HepG2 (cell line): ENCODE data around the gene FITM1. TPM values are rescaled to one million over a fixed set of nuclear protein-coding genes. Genes with fewer than 3 reads are reported as not detected.

Experiments
- ARHGAP35 ChIP-seq: sonication (generic); formaldehyde crosslinking; IDR thresholded peaks from 2 replicates; pipeline ENCODE4 v1.9.0; 2022; ENCODE audit warnings: mild to moderate bottlenecking, inconsistent platforms, moderate library complexity, missing genetic modification reagents, borderline replicate concordance
- CERS6 ChIP-seq: sonication (generic); formaldehyde crosslinking; IDR thresholded peaks from 2 replicates; pipeline ENCODE4 v1.5.0; 2020; ENCODE audit warnings: missing genetic modification reagents
- CHD2 ChIP-seq: IDR thresholded peaks from 2 replicates; pipeline ENCODE4 v1.6.1; 2011; ENCODE audit warnings: low read depth, low read length, improper control_type of control experiment
- DR1 ChIP-seq: sonication (generic); formaldehyde crosslinking; IDR thresholded peaks from 2 replicates; pipeline ENCODE4 v1.8.0; 2021; ENCODE audit warnings: mild to moderate bottlenecking, missing genetic modification reagents, inconsistent platforms
- GLMP ChIP-seq: sonication (generic); formaldehyde crosslinking; IDR thresholded peaks from 2 replicates; pipeline ENCODE4 v1.9.0; 2021; ENCODE audit warnings: missing genetic modification reagents, mild to moderate bottlenecking, borderline replicate concordance
- HBP1 ChIP-seq: IDR thresholded peaks from 2 replicates; pipeline ENCODE4 v1.6.1; 2016; ENCODE audit warnings: low read depth, control low read depth
- HMGA1 ChIP-seq: sonication (generic); formaldehyde crosslinking; conservative IDR thresholded peaks from 2 replicates; pipeline ENCODE4 v1.4.0; 2020; ENCODE audit warnings: missing genetic modification reagents
- KDM1A ChIP-seq: IDR thresholded peaks from 2 replicates; pipeline ENCODE4 v1.6.1; 2016; ENCODE audit warnings: missing compliant biosample characterization
- KLF15 ChIP-seq: sonication (generic); formaldehyde crosslinking; IDR thresholded peaks from 2 replicates; pipeline ENCODE4 v1.8.1; 2023; ENCODE audit warnings: borderline replicate concordance, mild to moderate bottlenecking, inconsistent platforms, missing genetic modification reagents, mixed read lengths
- NCOA2 ChIP-seq: sonication (generic); formaldehyde crosslinking; IDR thresholded peaks from 2 replicates; pipeline ENCODE4 v1.8.0; 2022; ENCODE audit warnings: inconsistent platforms
- NFAT5 ChIP-seq: sonication (generic); formaldehyde crosslinking; IDR thresholded peaks from 2 replicates; pipeline ENCODE4 v1.4.0; 2020; ENCODE audit warnings: missing genetic modification reagents
- SMAD3 ChIP-seq: sonication (generic); formaldehyde crosslinking; IDR thresholded peaks from 2 replicates; pipeline ENCODE4 v1.4.0; 2020; ENCODE audit warnings: missing genetic modification reagents
- TOPORS ChIP-seq: sonication (generic); formaldehyde crosslinking; IDR thresholded peaks from 2 replicates; pipeline ENCODE4 v1.8.0; 2023; ENCODE audit warnings: mild to moderate bottlenecking, missing genetic modification reagents
- ZNF644 ChIP-seq: IDR thresholded peaks from 2 replicates; pipeline ENCODE4 v1.6.1; 2016; ENCODE audit warnings: low read depth
- ZNF678 ChIP-seq: sonication (generic); formaldehyde crosslinking; IDR thresholded peaks from 2 replicates; pipeline ENCODE4 v1.4.0; 2020; ENCODE audit warnings: mild to moderate bottlenecking, missing genetic modification reagents
- ZNF724P ChIP-seq: sonication (generic); formaldehyde crosslinking; IDR thresholded peaks from 2 replicates; pipeline ENCODE4 v1.8.0; 2022; ENCODE audit warnings: missing genetic modification reagents, borderline replicate concordance
- ZXDC ChIP-seq: sonication (generic); formaldehyde crosslinking; IDR thresholded peaks from 2 replicates; pipeline ENCODE4 v1.5.0; 2020; ENCODE audit warnings: mild to moderate bottlenecking, missing genetic modification reagents
- polyA plus RNA-seq, 8 experiments: library from polyadenylated mRNA; depleted of rRNA in 3 of 8; stranded (reverse) in 7 of 8; unstranded in 1 of 8; fragments of >200 nt; fragmentation: Illumina TruSeq in 4 of 8; extraction: Trizol in 4 of 8; gene quantifications; 2 replicates each; pipeline versions ENCODE4 v1.2.1 to v1.2.3, GENCODE V29; 2011 to 2016; ENCODE audit warnings: low read depth in 4 of 8, missing spikeins in 1 of 8, mixed read lengths in 1 of 8; ENCODE audit not compliant: insufficient read depth in 1 of 8
- total RNA-seq, 5 experiments: library from RNA; depleted of rRNA; stranded (reverse); fragments of >200 nt; fragmentation: Illumina TruSeq; extraction: Trizol; gene quantifications; 2 replicates each; pipeline ENCODE4 v1.2.3, GENCODE V29; 2016; ENCODE audit warnings: low read depth in 1 of 5

Gene FITM1
- total and polyA plus RNA-seq, 2 of the 13 experiments (the other 11 are each of a cell fraction or from before 2014, with no cell fraction given) = 2.7 to 5.8 TPM

- no peak; the same call in 1 of the 2 replicates for TF ChIP-seq ZXDC (CRISPR knock-in tag)
- no peak; the same call in 1 of the 2 replicates for TF ChIP-seq DR1
- TF ChIP-seq GLMP = no peak
- peak; percentile 44; the same call in 1 of the 2 replicates for TF ChIP-seq ARHGAP35
- no peak for TF ChIP-seq ZNF644 (CRISPR knock-in tag)
- TF ChIP-seq KLF15 = peak; percentile 63; the same call in 1 of the 2 replicates
- TF ChIP-seq ZNF724P (CRISPR knock-in tag) = peak; percentile 87
- 0 out of 2 replicates have a peak, but pooled peaks have one; percentile 38 for TF ChIP-seq KDM1A (CRISPR knock-in tag)
- no peak; the same call in 1 of the 2 replicates for TF ChIP-seq NCOA2 (CRISPR knock-in tag)
- TF ChIP-seq ZNF678 (CRISPR knock-in tag) = no peak
- TF ChIP-seq SMAD3 (CRISPR knock-in tag) = peak; percentile 77; the same call in 1 of the 2 replicates
- no peak for TF ChIP-seq CHD2
- peak; percentile 71; the same call in 1 of the 2 replicates for TF ChIP-seq CERS6
- peak; percentile 16; the same call in 1 of the 2 replicates for TF ChIP-seq NFAT5 (CRISPR knock-in tag)
- TF ChIP-seq HMGA1 (CRISPR knock-in tag) = no peak
- no peak for TF ChIP-seq TOPORS (CRISPR knock-in tag)
- TF ChIP-seq HBP1 = no peak
Measured at GRCh38 chr14:24080888-24081738, 49.3 kb upstream of the FITM1 start (continued).
